A549 (cell line): ENCODE results near the gene CNOT11. TPM values are rescaled to one million over a fixed set of nuclear protein-coding genes. Genes with fewer than 3 reads are reported as not detected.

Experiments
- ATAC-seq, 2 experiments: fragments of 200-7000 bp in 1 of 2; fragments of >200 bp in 1 of 2; cut with Nextera tagmentation in 1 of 2; cut with Tn5 transposase in 1 of 2; 3 replicates each; pipeline versions ENCODE4 v1.8.0 to v1.9.1; 2018 to 2020; ENCODE audit warnings: mild to moderate bottlenecking in 1 of 2, moderate library complexity in 1 of 2
- CTCF ChIA-PET: fragments of 300-600 bp; sonication (Branson Sonifier 250); formaldehyde crosslinking; extraction: SDS; loops from one replicate; lab custom pipeline; 2021; ENCODE audit warnings: antibody characterized with exemption, inconsistent platforms; lab: Yijun Ruan, JAX
- POLR2A ChIA-PET: fragments of 350-600 bp; formaldehyde crosslinking; extraction: SDS; loops from one replicate; lab custom pipeline; 2021; ENCODE audit warnings: antibody characterized with exemption, inconsistent platforms; lab: Yijun Ruan, JAX
- DNase-seq, 2 experiments: peaks; one replicate each; pipeline versions ENCODE4 v3.0.0 to v3.0.0-alpha.2; 2011 to 2016; ENCODE audit warnings: low read depth in 1 of 2, low spot score in 1 of 2
- FAIRE-seq: peaks from 2 replicates; lab custom pipeline; 2011; peaks lifted over from hg19 to GRCh38; lab: Jason Lieb, UNC
- H3K27ac ChIP-seq, 2 experiments: fragments of >200 bp; sonication (Bioruptor Twin); formaldehyde crosslinking; 3 replicates each; pipeline ENCODE4 v1.5.1; 2016 to 2017
- H3K4me1 ChIP-seq: fragments of >200 bp; sonication (Bioruptor Twin); formaldehyde crosslinking; 3 replicates; pipeline ENCODE4 v1.6.1; 2016
- H3K4me2 ChIP-seq: fragments of >200 bp; sonication (Bioruptor Twin); formaldehyde crosslinking; 3 replicates; pipeline ENCODE4 v1.6.1; 2016
- H3K4me3 ChIP-seq: fragments of >200 bp; sonication (Bioruptor Twin); formaldehyde crosslinking; 3 replicates; pipeline ENCODE4 v1.5.1; 2016
- H3K9me3 ChIP-seq: fragments of >200 bp; sonication (Bioruptor Twin); formaldehyde crosslinking; 3 replicates; pipeline ENCODE4 v1.6.1; 2016
- CEBPB ChIP-seq, 2 experiments: fragments of >200 bp in 1 of 2; sonication (Bioruptor Twin) in 1 of 2; formaldehyde crosslinking in 1 of 2; IDR thresholded peaks; 2 replicates each; pipeline ENCODE4 v1.6.1; 2012 to 2016
- CHD2 ChIP-seq: fragments of 150-350 bp; IDR thresholded peaks from 2 replicates; pipeline ENCODE4 v1.6.1; 2014; ENCODE audit warnings: low read length; ENCODE audit not compliant: partially characterized antibody
- CTCF ChIP-seq: fragments of >200 bp; sonication (Bioruptor Twin); formaldehyde crosslinking; IDR thresholded peaks from 3 replicates; pipeline ENCODE4 v1.5.1; 2016
- E2F6 ChIP-seq: IDR thresholded peaks from 2 replicates; pipeline ENCODE4 v1.6.1; 2012; ENCODE audit warnings: low read depth, borderline replicate concordance
- EHMT2 ChIP-seq: fragments of 200-600 bp; sonication (generic); IDR thresholded peaks from 2 replicates; pipeline ENCODE4 v1.6.1; 2016; ENCODE audit warnings: antibody characterized with exemption, low read depth, mild to moderate bottlenecking, moderate library complexity
- EP300 ChIP-seq, 2 experiments: fragments of >200 bp; sonication (Bioruptor Twin); formaldehyde crosslinking; IDR thresholded peaks; 2 replicates in 1 of 2; 3 replicates in 1 of 2; pipeline ENCODE4 v1.6.1; 2016 to 2017
- ESRRA ChIP-seq: fragments of 150-350 bp; IDR thresholded peaks from 2 replicates; pipeline ENCODE4 v1.6.1; 2014; ENCODE audit warnings: mild to moderate bottlenecking, low read length, borderline replicate concordance
- FOSB ChIP-seq: fragments of 250-450 bp; sonication (Bioruptor Pico); IDR thresholded peaks from 2 replicates; pipeline ENCODE4 v1.5.0; 2020; ENCODE audit warnings: mild to moderate bottlenecking, moderate library complexity
- FOXS1 ChIP-seq: fragments of 250-450 bp; sonication (Bioruptor Pico); IDR thresholded peaks from 2 replicates; pipeline ENCODE4 v1.5.0; 2020; ENCODE audit warnings: mild to moderate bottlenecking, moderate library complexity
- HES2 ChIP-seq: fragments of >200 bp; sonication (Bioruptor Twin); formaldehyde crosslinking; IDR thresholded peaks from 2 replicates; pipeline ENCODE4 v1.6.1; 2016
- HOXA7 ChIP-seq: fragments of 250-450 bp; sonication (Bioruptor Pico); IDR thresholded peaks from 2 replicates; pipeline ENCODE4 v1.5.0; 2020; ENCODE audit warnings: mild to moderate bottlenecking, moderate library complexity
- HOXB13 ChIP-seq: fragments of 250-450 bp; sonication (Bioruptor Pico); IDR thresholded peaks from 2 replicates; pipeline ENCODE4 v1.5.0; 2020; ENCODE audit warnings: low read depth, mild to moderate bottlenecking, moderate library complexity
- JUN ChIP-seq, 2 experiments: fragments of >200 bp; sonication (Bioruptor Twin); formaldehyde crosslinking; IDR thresholded peaks; 2 replicates in 1 of 2; 3 replicates in 1 of 2; pipeline ENCODE4 v1.6.1; 2016 to 2017
- MAFK ChIP-seq: fragments of 450-650 bp; IDR thresholded peaks from 2 replicates; pipeline ENCODE4 v1.6.1; 2014; ENCODE audit not compliant: partially characterized antibody
- NPAS2 ChIP-seq: fragments of 250-450 bp; sonication (Bioruptor Pico); IDR thresholded peaks from 2 replicates; pipeline ENCODE4 v1.8.0; 2022; ENCODE audit warnings: mild to moderate bottlenecking, moderate library complexity, borderline replicate concordance
- POLR2A ChIP-seq: IDR thresholded peaks from 2 replicates; pipeline ENCODE4 v1.6.1; 2012; ENCODE audit warnings: mild to moderate bottlenecking, low read length
- POLR2AphosphoS2 ChIP-seq: conservative IDR thresholded peaks from 2 replicates; pipeline ENCODE4 v1.6.1; 2012; ENCODE audit warnings: low read length, improper control_type of control experiment, inconsistent platforms
- RAD21 ChIP-seq, 2 experiments: fragments of >200 bp in 1 of 2; sonication (Bioruptor Twin) in 1 of 2; formaldehyde crosslinking in 1 of 2; IDR thresholded peaks in 1 of 2; conservative IDR thresholded peaks in 1 of 2; 2 replicates in 1 of 2; 3 replicates in 1 of 2; pipeline ENCODE4 v1.6.1; 2012 to 2018; ENCODE audit warnings: inconsistent platforms in 1 of 2
- RARB ChIP-seq: fragments of 250-450 bp; sonication (Bioruptor Pico); IDR thresholded peaks from 2 replicates; pipeline ENCODE4 v1.8.0; 2021; ENCODE audit warnings: mild to moderate bottlenecking, moderate library complexity
- SMC3 ChIP-seq: fragments of >200 bp; sonication (Bioruptor Twin); formaldehyde crosslinking; IDR thresholded peaks from 3 replicates; pipeline ENCODE4 v1.6.1; 2018; ENCODE audit warnings: inconsistent platforms
- SREBF2 ChIP-seq: fragments of 450-650 bp; IDR thresholded peaks from 2 replicates; pipeline ENCODE4 v1.6.1; 2014; ENCODE audit warnings: mild to moderate bottlenecking, moderate library complexity
- ZC3H11A ChIP-seq: fragments of 450-650 bp; IDR thresholded peaks from 2 replicates; pipeline ENCODE4 v1.6.1; 2014; ENCODE audit warnings: antibody characterized with exemption, mild to moderate bottlenecking
- ZFP36 ChIP-seq: fragments of 450-650 bp; IDR thresholded peaks from 2 replicates; pipeline ENCODE4 v1.6.1; 2014; ENCODE audit warnings: borderline replicate concordance; ENCODE audit not compliant: partially characterized antibody
- ZNF302 ChIP-seq: fragments of 250-450 bp; sonication (Bioruptor Pico); IDR thresholded peaks from 2 replicates; pipeline ENCODE4 v1.9.0; 2021; ENCODE audit warnings: inconsistent platforms, mild to moderate bottlenecking, moderate library complexity
- WGBS: methylation state at CpG from one replicate; pipeline ENCODE4 v1.1.6; 2017; ENCODE audit errors: missing lambda C conversion rate; 5-methylcytosine and 5-hydroxymethylcytosine counted together
- polyA plus RNA-seq, 4 experiments: library from polyadenylated mRNA; depleted of rRNA in 3 of 4; stranded (reverse); fragments of >200 nt; fragmentation: RNase III in 1 of 4; extraction: RNeasy Plus Mini Kit Qiagen cat#74134 plus additional on column Dnase treatment in 1 of 4; gene quantifications; 2 replicates in 3 of 4; 3 replicates in 1 of 4; pipeline ENCODE4 v1.2.3, GENCODE V29; 2011 to 2017

CNOT11 gene
- polyA plus RNA-seq, 2 of the 4 experiments (the other 2 are of a cell fraction): 35.8 to 76.7 TPM

- DNase-seq (no peak), FAIRE-seq (no peak), ATAC-seq (no peak)
- Histone ChIP-seq H3K27ac (no peak overlapping the region), H3K4me2 (no peak overlapping the region), H3K9me3 (no peaks in the 10 kb centered on the region), H3K4me1 (peaks cover 12% of the 10 kb centered on the region), H3K4me3 (no peak overlapping the region)
- WGBS: 91% methylated on average over 1 of the region's 1 CpG
- ChIA-PET CTCF (interaction anchor here (0.7 to 3.5 kb wide), 4 partner anchors 13 to 186 kb away, joined by 3 to 22 read pairs (median 4); no protein-coding TSS in a partner anchor), POLR2A (no interaction called here)
- TF ChIP-seq ESRRA (no peak), MAFK (peak; percentile 39)
These were observed 21.4 kb upstream of the CNOT11 start for GRCh38 chr2:101231240-101231639.

GRCh38 chr2:101231937-101232730 is 20.6 kb upstream of the CNOT11 start:
- Histone ChIP-seq H3K9me3 (0 out of 3 replicates have a peak, but pooled peaks cover 2% of the 10 kb centered on the region), H3K4me3 (no peak overlapping the region), H3K4me2 (peak overlapping the region; percentile 34; the same call in 1 of the 3 replicates), H3K27ac (no peak overlapping the region), H3K4me1 (peaks cover 12% of the 10 kb centered on the region)
- DNase-seq: no peak
- no peak for FAIRE-seq
- POLR2A ChIA-PET: no interaction called here
- no peak for TF ChIP-seq RARB (CRISPR knock-in tag)
- TF ChIP-seq ZC3H11A: no peak
- TF ChIP-seq ESRRA: no peak
- no peak for TF ChIP-seq CTCF
- no peak for TF ChIP-seq ZFP36
- TF ChIP-seq SMC3: no peak
- TF ChIP-seq HOXA7: no peak
- no peak for TF ChIP-seq EHMT2
- no peak for TF ChIP-seq POLR2AphosphoS2
- TF ChIP-seq CHD2: no peak
- no peak for TF ChIP-seq E2F6
- no peak for TF ChIP-seq SREBF2
- no peak for TF ChIP-seq HOXB13 (CRISPR knock-in tag)
- TF ChIP-seq RAD21 (conservative IDR thresholded peaks at IDR 0.05 in 1 of 2, IDR thresholded peaks at IDR 0.05 in 1 of 2): no peak
- CTCF ChIA-PET: interaction anchor here (0.7 to 3.5 kb wide), 4 partner anchors 9 to 27 kb away, joined by 3 to 22 read pairs (median 7); no protein-coding TSS in a partner anchor
- ATAC-seq: no peak
- 75% methylated on average over 6 of the region's 6 CpGs for WGBS

GRCh38 chr2:101232770-101233169 is 19.9 kb upstream of the CNOT11 start:
- no peak for FAIRE-seq
- no peak for TF ChIP-seq POLR2A
- no peak for TF ChIP-seq HES2
- no peak for TF ChIP-seq POLR2AphosphoS2
- no peak for TF ChIP-seq EHMT2
- TF ChIP-seq E2F6: no peak
- no peak for TF ChIP-seq EP300 (IDR thresholded peaks at IDR 0.05)
- no peak for TF ChIP-seq FOXS1
- no peak for TF ChIP-seq ZFP36
- TF ChIP-seq JUN (IDR thresholded peaks at IDR 0.05): no peak
- TF ChIP-seq HOXB13 (CRISPR knock-in tag): no peak
- no peak for TF ChIP-seq CHD2
- TF ChIP-seq FOSB (CRISPR knock-in tag): no peak
- no peak for TF ChIP-seq ESRRA
- TF ChIP-seq NPAS2 (CRISPR knock-in tag): no peak
- no peak for TF ChIP-seq CEBPB (IDR thresholded peaks at IDR 0.05)
- TF ChIP-seq ZNF302 (CRISPR knock-in tag): no peak
- Histone ChIP-seq H3K4me2 (no peak overlapping the region), H3K27ac (no peak overlapping the region), H3K9me3 (0 out of 3 replicates have a peak, but pooled peaks cover 2% of the 10 kb centered on the region), H3K4me1 (peaks cover 12% of the 10 kb centered on the region), H3K4me3 (no peak overlapping the region)
- ChIA-PET POLR2A (no interaction called here), CTCF (interaction anchor here (0.6 to 3.5 kb wide), 6 partner anchors 10 to 150 kb away, joined by 3 to 22 read pairs (median 5); no protein-coding TSS in a partner anchor)
- DNase-seq: no peak
- 86% methylated on average over 6 of the region's 6 CpGs for WGBS
- ATAC-seq: no peak
